ENCODE data around the gene RBBP8NL.

GRCh38 chr20:62424249-62425107 is 2.9 kb downstream of the RBBP8NL start:
- TF ChIP-seq EP300 (IDR thresholded peaks at IDR 0.05) = no peak
- no peak for TF ChIP-seq POLR2A (IDR thresholded peaks at IDR 0.05)
- no peak for TF ChIP-seq CTCF (IDR thresholded peaks at IDR 0.05)

Data from tibial nerve (tissue), 4 donors.